K562 (cell line): ENCODE results near the gene HEG1. TPM values are rescaled to one million over a fixed set of nuclear protein-coding genes. Genes with fewer than 3 reads are reported as not detected.

Source experiments
- REST ChIP-seq, 2 experiments: fragments of 450-650 bp; formaldehyde crosslinking in 1 of 2; IDR thresholded peaks; 2 replicates each; pipeline versions ENCODE4 v1.4.0 to v1.6.1; 2014 to 2020; ENCODE audit warnings: mild to moderate bottlenecking in 2 of 2, borderline replicate concordance in 1 of 2, low read depth in 1 of 2
- polyA plus RNA-seq, 8 experiments: library from polyadenylated mRNA; depleted of rRNA in 4 of 8; stranded (reverse) in 5 of 8; unstranded in 3 of 8; fragments of >200 nt; fragmentation: Nextera tagmentation in 2 of 8; fragmentation: Illumina TruSeq in 1 of 8; extraction: Ambion mirVana in 2 of 8; extraction: Trizol in 1 of 8; gene quantifications; 2 replicates each; pipeline versions ENCODE4 v1.2.1 to v1.2.3, GENCODE V29; 2011 to 2014; ENCODE audit warnings: inconsistent platforms in 1 of 8, missing spikeins in 1 of 8
- total RNA-seq, 7 experiments: library from RNA; depleted of rRNA in 6 of 7; stranded (reverse); fragments of >200 nt in 6 of 7; fragmentation: Illumina TruSeq in 2 of 7; extraction: Trizol in 2 of 7; gene quantifications; 2 replicates each; pipeline versions ENCODE4 v1.2.1 to v1.2.3, GENCODE V29; 2011 to 2021; ENCODE audit warnings: low replicate concordance in 1 of 7

HEG1 gene
- total and polyA plus RNA-seq, 9 of the 15 experiments (the other 6 are each of a cell fraction or from before 2014, with no cell fraction given) = 0.24 TPM; not detected in 8

GRCh38 chr3:124928333-124929202, 127.2 kb downstream of the HEG1 start (continued):
- TF ChIP-seq REST (IDR thresholded peaks at IDR 0.05; ENCODE audit: borderline replicate concordance) (peak; percentile 41; the same call in 1 of the 2 replicates), REST (CRISPR knock-in tag; IDR thresholded peaks at IDR 0.05; ENCODE audit: low read depth) (no peak)
- TF ChIP-seq, all 486 proteins: peak for 4
